ENCODE results near the gene PPP2R5B.

Gene PPP2R5B

GRCh38 chr11:64909653-64910343 lies 14.7 kb upstream of the PPP2R5B start:
- no peak for DNase-seq

GRCh38 chr11:64910451-64911093 lies 13.9 kb upstream of the PPP2R5B start:
- DNase-seq = no peak

- no peak for DNase-seq
Observed at GRCh38 chr11:64911142-64911541, 13.3 kb upstream of the PPP2R5B start.

- DNase-seq = no peak
Observed at GRCh38 chr11:64911689-64912088, 12.8 kb upstream of the PPP2R5B start.

GRCh38 chr11:64913171-64913727 lies 11.2 kb upstream of the PPP2R5B start:
- DNase-seq = no peak

GRCh38 chr11:64914123-64914522 lies 10.4 kb upstream of the PPP2R5B start:
- DNase-seq = no peak

GRCh38 chr11:64915376-64915887 lies 9.1 kb upstream of the PPP2R5B start:
- no peak for DNase-seq

GRCh38 chr11:64916040-64916774 lies 8.3 kb upstream of the PPP2R5B start:
- no peak for DNase-seq

GRCh38 chr11:64916775-64917662 lies 7.5 kb upstream of the PPP2R5B start, which contains the start of gene ATG2A:
ATG2A (minus strand) TSS chr11:64917209; CDS start chr11:64917135, 74 bp downstream.
- DNase-seq = peak; percentile 96

- no peak for DNase-seq
Observed at GRCh38 chr11:64917663-64917995, 6.9 kb upstream of the PPP2R5B start.

- no peak for DNase-seq
Observed at GRCh38 chr11:64918017-64918416, 6.5 kb upstream of the PPP2R5B start.

- DNase-seq = no peak
Observed at GRCh38 chr11:64919627-64920026, 4.9 kb upstream of the PPP2R5B start.

GRCh38 chr11:64920124-64920523 lies 4.4 kb upstream of the PPP2R5B start:
- no peak for DNase-seq

- no peak for DNase-seq
Observed at GRCh38 chr11:64921384-64921783, 3.1 kb upstream of the PPP2R5B start.

GRCh38 chr11:64923151-64923661 lies 1.3 kb upstream of the PPP2R5B start:
- DNase-seq = no peak

GRCh38 chr11:64924910-64925284 lies 408 bp downstream of the PPP2R5B start:
- DNase-seq = no peak

GRCh38 chr11:64925536-64926436 lies 1.3 kb downstream of the PPP2R5B start:
- no peak for DNase-seq

- no peak for DNase-seq
Observed at GRCh38 chr11:64926689-64927088, 2.2 kb downstream of the PPP2R5B start.

- DNase-seq = no peak
Observed at GRCh38 chr11:64928957-64929356, 4.5 kb downstream of the PPP2R5B start.

- DNase-seq = no peak
Observed at GRCh38 chr11:64929625-64930024, 5.1 kb downstream of the PPP2R5B start.

- DNase-seq = no peak
Observed at GRCh38 chr11:64930340-64930739, 5.9 kb downstream of the PPP2R5B start.

Measured in NCI-H1048 (cell line).